ENCODE data around the gene MTMR3. TPM values are rescaled to one million over a fixed set of nuclear protein-coding genes. Genes with fewer than 3 reads are reported as not detected.
"Not testable (repeated sequence)": the region's sequence is repeated elsewhere in the genome, so short reads cannot be mapped to it uniquely, and the experiment has no call there.

Gene MTMR3
- total RNA-seq, 1 experiment from 2014 or later = 14.5 TPM

DNA sequence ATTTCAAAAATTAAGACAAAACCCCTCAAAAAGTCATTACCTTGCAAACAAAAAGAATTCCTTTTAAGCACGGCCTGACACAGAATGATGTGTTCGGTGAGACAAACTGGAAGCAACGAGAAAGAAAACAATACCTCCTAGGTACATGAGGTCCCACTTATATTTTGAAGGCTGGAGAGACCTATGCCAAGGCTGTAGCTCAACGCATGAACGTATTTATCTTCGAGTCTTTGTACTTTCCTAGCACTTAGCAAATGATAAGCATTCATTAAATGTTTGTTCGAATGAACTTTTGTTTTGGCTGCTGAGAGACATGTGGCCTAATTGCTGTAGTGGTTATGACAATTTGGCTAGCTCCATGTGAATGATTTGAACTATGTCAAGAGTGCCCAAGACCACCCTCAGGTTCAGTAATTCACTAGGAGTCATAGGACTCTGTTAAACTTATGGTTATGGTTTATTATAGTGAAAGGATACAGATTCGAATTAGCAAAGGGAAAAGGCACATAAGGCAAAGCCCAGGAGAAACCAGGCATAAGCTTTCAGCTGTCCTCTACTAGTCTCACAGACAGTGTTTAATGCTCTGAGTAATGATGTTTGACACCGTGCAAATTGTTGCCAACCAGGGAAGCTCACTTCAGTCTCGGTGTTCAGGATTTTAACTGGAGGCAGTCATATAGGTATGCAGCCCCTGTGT is 171.2 kb downstream of the MTMR3 start:
- DNase-seq (ENCODE audit: low read depth) = no peak

DNA sequence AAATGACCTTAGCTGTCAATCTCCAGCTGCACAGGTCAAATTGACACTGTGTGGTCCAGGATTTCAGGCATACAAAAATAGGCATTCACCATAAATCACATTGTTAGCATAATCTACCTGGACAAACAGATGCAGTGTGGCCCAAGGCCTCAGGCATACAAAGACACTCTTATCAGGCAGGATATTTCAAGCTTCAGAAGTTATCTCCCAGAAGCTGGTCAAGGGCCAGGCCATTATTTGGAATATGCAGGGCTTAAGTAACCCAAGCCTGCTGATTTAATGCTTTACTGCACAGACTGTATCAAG is 171.7 kb downstream of the MTMR3 start:
- DNase-seq (ENCODE audit: low read depth) = no peak

DNA sequence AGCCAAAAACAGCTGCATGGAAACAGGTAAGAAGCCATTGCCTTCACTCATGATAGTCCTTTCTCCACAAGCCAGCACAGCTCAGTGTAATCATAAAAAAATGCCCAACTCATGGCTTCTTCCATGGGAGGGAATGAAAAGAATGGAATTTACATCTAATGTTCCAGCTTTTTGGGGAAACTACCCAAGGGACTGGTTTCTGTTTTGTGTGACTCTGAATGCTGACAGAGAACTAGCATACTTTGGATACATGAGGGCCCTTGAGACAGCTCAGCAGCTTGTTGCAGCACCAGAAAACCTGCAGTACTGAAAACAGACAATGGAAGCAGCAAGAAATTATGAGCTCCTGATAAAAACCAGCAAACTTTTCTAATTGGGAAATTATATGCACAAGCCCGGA is 173.0 kb downstream of the MTMR3 start:
- no peak for DNase-seq (ENCODE audit: low read depth)

GRCh38 chr22:30057375-30057774 is 174.4 kb downstream of the MTMR3 start:
- no peak for DNase-seq (ENCODE audit: low read depth)

GRCh38 chr22:30059346-30060020 is 176.5 kb downstream of the MTMR3 start:
- not testable (repeated sequence) for DNase-seq (ENCODE audit: low read depth)

- not testable (repeated sequence) for DNase-seq (ENCODE audit: low read depth)
Measured at GRCh38 chr22:30061094-30061493, 178.1 kb downstream of the MTMR3 start.

DNA sequence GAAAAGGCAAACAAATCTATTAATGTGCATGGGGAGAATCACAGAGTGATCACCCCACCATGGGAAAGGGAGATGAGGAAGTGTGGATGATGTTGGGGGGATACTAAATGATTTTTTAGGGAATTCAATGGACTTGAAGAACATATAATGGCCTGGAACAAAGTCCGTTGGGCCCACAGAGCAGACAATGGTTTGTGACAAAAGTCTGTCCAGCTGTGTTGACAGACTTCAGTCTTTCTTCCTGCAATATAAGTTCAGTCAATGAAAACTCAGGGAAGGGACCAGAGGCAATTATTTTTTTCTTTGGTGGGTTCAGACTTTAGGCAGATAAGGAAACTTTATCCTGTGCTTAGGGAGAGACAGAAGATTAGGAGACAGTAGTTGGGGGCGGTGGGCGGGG is 179.3 kb downstream of the MTMR3 start:
- no peak for DNase-seq (ENCODE audit: low read depth)

- DNase-seq (ENCODE audit: low read depth) = no peak
Measured at GRCh38 chr22:30062950-30063349, 180.0 kb downstream of the MTMR3 start.

- no peak for DNase-seq (ENCODE audit: low read depth)
Measured at GRCh38 chr22:30064172-30064571, 181.2 kb downstream of the MTMR3 start.

- DNase-seq (ENCODE audit: low read depth) = no peak
Measured at GRCh38 chr22:30073743-30074142, 190.8 kb downstream of the MTMR3 start.

- no peak for DNase-seq (ENCODE audit: low read depth)
Measured at GRCh38 chr22:30074147-30074546, 191.2 kb downstream of the MTMR3 start.

DNA sequence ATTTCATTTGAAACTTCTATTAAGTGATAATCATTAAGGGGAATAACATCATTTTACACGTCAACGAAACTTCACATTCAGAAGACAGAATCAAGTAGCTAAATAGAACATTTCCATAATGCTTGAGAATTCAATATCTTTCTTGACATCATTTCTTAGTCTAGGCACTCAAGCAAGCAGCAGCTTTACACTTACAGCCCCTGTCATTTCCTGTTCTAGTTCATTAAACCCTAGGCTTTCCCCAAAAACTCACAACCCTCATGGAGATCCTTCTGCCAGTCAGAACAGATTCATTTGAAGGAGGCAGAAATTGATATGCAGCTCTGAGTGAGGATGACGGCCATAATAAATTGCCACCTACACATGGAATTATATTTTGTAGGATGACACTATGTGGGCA is 192.0 kb downstream of the MTMR3 start:
- no peak for DNase-seq (ENCODE audit: low read depth)

GRCh38 chr22:30077279-30077880 is 194.4 kb downstream of the MTMR3 start:
- no peak for DNase-seq (ENCODE audit: low read depth)

DNA sequence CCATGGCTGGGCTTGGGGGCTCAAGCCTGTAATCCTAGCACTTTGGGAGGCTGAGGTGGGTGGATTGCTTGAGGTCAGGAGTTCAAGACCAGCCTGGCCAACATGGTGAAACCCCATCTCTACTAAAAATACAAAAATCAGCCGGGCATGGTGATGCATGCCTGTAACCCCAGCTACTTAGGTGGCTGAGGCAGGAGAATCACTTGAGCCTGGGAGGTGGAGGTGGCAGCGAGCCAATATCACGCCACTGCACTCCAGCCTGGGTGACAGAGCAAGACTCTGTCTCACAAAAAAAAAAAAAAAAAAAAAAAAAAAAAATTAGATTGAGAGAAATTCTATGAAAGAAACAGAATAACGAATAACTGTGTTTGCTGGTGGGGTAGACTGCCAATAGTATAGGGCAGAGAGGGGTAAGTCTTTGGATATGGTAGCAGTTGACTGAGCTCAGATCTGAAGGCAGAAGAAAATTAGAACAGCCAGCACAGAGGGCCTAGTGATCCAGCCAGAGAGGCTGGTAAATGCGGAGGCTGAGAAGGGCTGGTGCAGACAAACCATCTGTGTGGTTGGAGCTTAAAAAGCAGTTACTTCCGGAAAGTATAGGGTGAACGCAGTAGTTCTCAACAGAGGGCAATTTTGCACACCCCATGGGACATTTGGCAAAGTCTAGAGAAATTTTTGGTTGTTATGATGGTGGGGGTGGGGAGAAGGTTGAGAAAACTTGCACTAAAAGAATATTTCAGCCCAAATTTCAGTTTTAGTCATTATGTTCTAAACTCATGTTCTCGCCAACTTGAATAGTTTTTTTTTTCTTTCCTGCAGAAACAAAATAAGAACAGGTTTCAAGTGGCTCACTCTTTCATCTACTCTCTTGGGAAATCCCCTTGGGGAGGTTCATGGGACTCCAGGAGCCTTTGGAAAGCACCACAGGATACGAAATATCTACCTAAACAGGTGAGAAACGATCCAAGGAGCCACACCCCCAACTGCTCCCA is 195.6 kb downstream of the MTMR3 start:
- DNase-seq (ENCODE audit: low read depth) = no peak

DNA sequence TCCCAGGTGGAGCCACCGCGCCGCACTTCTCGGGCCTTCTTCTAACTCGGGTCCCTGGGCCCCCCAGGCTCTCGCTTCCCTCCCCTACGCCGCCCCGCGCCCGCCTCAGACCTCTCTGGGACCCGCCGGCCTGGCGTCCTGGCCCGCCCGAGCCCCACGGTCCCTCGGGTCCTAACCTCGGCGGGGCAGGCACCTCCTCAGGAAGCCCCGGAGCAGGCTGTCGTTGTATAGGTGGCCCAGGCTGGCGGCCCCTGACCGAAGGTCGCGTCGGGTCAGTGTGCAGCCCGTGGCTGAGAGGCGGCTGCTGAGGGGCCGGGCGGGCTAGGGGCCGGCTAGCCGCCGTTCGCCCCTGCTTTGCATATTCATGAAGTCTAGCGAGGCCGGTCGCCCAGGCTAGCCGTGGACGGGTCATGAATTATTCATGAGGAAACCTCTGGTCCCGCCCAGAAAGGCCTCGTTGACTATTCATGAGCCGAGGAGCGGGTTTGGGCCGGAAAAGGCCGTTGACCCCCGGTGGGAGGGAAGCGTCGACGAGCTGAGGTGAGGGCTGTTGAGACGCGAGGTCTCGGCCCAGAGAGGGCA is 197.1 kb downstream of the MTMR3 start, which contains the start of gene HORMAD2:
Gene HORMAD2, plus strand, starts transcription at position 513 of the 582 bp plus-strand sequence. CDS start 13,489 bp downstream, outside the sequence.
- no peak for DNase-seq (ENCODE audit: low read depth)

Other genes with a start within 250 kb of the MTMR3 start
- not detected in 2 replicates for gene CABP7, start 163.2 kb upstream of the MTMR3 start, total RNA-seq (2014; rRNA removed)
- gene ZMAT5, start 116.2 kb upstream of the MTMR3 start, total RNA-seq (2014; rRNA removed) = 38.2 and 41.3 TPM in 2 replicates
- gene UQCR10, start 115.8 kb upstream of the MTMR3 start, total RNA-seq (2014; rRNA removed) = 66.1 and 72.8 TPM in 2 replicates
- gene ASCC2, start 44.9 kb upstream of the MTMR3 start, total RNA-seq (2014; rRNA removed) = 36.0 and 36.9 TPM in 2 replicates
- not detected in 2 replicates for gene HORMAD2, start 197.3 kb downstream of the MTMR3 start, total RNA-seq (2014; rRNA removed)

Data from LHCN-M2 (cell line).